IMR-90 (cell line): ENCODE results near the gene SNAPC4. TPM values are rescaled to one million over a fixed set of nuclear protein-coding genes. Genes with fewer than 3 reads are reported as not detected.
"Not testable (repeated sequence)": the region's sequence is repeated elsewhere in the genome, so short reads cannot be mapped to it uniquely, and the experiment has no call there.

Source experiments
- ATAC-seq: fragments of 200-7000 bp; cut with Tn5 transposase; 2 replicates; pipeline ENCODE4 v1.9.1; 2020; ENCODE audit warnings: low read depth, mild to moderate bottlenecking, moderate library complexity
- BruUV-seq: library from RNA; stranded (reverse); fragments of 400-500 nt; replicated peaks from 2 replicates; lab custom pipeline; 2021; lab: Mats Ljungman, UMichigan
- CTCF ChIA-PET: fragments of 300-600 bp; formaldehyde crosslinking; extraction: SDS; loops from one replicate; lab custom pipeline; 2021; ENCODE audit warnings: antibody characterized with exemption; lab: Yijun Ruan, JAX
- POLR2A ChIA-PET: fragments of 300-600 bp; sonication (Branson Sonifier 250); formaldehyde crosslinking; loops from one replicate; lab custom pipeline; 2022; ENCODE audit warnings: antibody characterized with exemption; ENCODE audit not compliant: unreplicated experiment; lab: Charles Lee
- DNase-seq: peaks from one replicate; pipeline ENCODE4 v3.0.0; 2013
- H2AFZ ChIP-seq: replicated peaks from 2 replicates; pipeline ENCODE3; 2013; ENCODE audit warnings: low read length, mild to moderate bottlenecking; ENCODE audit not compliant: poor library complexity
- H2AK5ac ChIP-seq: 2 replicates; pipeline ENCODE4 v1.6.1; 2013; ENCODE audit warnings: low read depth, low read length, inconsistent platforms
- H2AK9ac ChIP-seq: replicated peaks from 2 replicates; pipeline ENCODE3; 2013; ENCODE audit warnings: mild to moderate bottlenecking, low read depth, low read length, moderate library complexity; ENCODE audit not compliant: poor library complexity
- H2BK120ac ChIP-seq: 2 replicates; pipeline ENCODE4 v1.6.1; 2013; ENCODE audit warnings: low read depth, low read length, inconsistent platforms
- H2BK15ac ChIP-seq: 3 replicates; pipeline ENCODE4 v1.6.1; 2013; ENCODE audit warnings: low read depth, low read length, inconsistent platforms
- H2BK20ac ChIP-seq: 2 replicates; pipeline ENCODE4 v1.6.1; 2013; ENCODE audit warnings: low read depth, mild to moderate bottlenecking, inconsistent platforms, low read length, moderate library complexity
- H2BK5ac ChIP-seq: 2 replicates; pipeline ENCODE4 v1.6.1; 2013; ENCODE audit warnings: mild to moderate bottlenecking, low read depth, low read length, inconsistent platforms; ENCODE audit not compliant: poor library complexity, severe bottlenecking
- H3K14ac ChIP-seq: replicated peaks from 2 replicates; pipeline ENCODE4 v1.6.1; 2013; ENCODE audit warnings: low read depth, low read length, inconsistent platforms
- H3K18ac ChIP-seq: 2 replicates; pipeline ENCODE4 v1.6.1; 2013; ENCODE audit warnings: low read depth, low read length, control low read depth
- H3K23ac ChIP-seq: 2 replicates; pipeline ENCODE4 v1.6.1; 2013; ENCODE audit warnings: low read depth, low read length, inconsistent platforms
- H3K27ac ChIP-seq: 2 replicates; pipeline ENCODE4 v1.5.1; 2013; ENCODE audit warnings: mild to moderate bottlenecking, control low read depth, low read length; ENCODE audit not compliant: insufficient read depth
- H3K27me3 ChIP-seq: 2 replicates; pipeline ENCODE4 v1.6.1; 2013; ENCODE audit warnings: low read length; ENCODE audit not compliant: control insufficient read depth, insufficient read depth
- H3K36me3 ChIP-seq: 2 replicates; pipeline ENCODE4 v1.6.1; 2013; ENCODE audit warnings: low read length, mixed read lengths; ENCODE audit not compliant: control insufficient read depth, insufficient read depth
- H3K4ac ChIP-seq: 2 replicates; pipeline ENCODE4 v1.6.1; 2013; ENCODE audit warnings: low read depth, low read length, inconsistent platforms
- H3K4me1 ChIP-seq: 2 replicates; pipeline ENCODE4 v1.6.1; 2013; ENCODE audit warnings: low read length, mixed read lengths; ENCODE audit not compliant: control insufficient read depth, insufficient read depth
- H3K4me2 ChIP-seq: 2 replicates; pipeline ENCODE4 v1.6.1; 2013; ENCODE audit warnings: low read depth, mild to moderate bottlenecking, control low read depth, low read length, moderate library complexity
- H3K4me3 ChIP-seq: 2 replicates; pipeline ENCODE4 v1.5.1; 2013; ENCODE audit warnings: low read depth, mild to moderate bottlenecking, control low read depth, low read length, moderate library complexity; ENCODE audit not compliant: insufficient read depth
- H3K56ac ChIP-seq: 2 replicates; pipeline ENCODE4 v1.6.1; 2013; ENCODE audit warnings: low read length, inconsistent platforms; ENCODE audit not compliant: insufficient read depth; ENCODE audit errors: extremely low read depth
- H3K79me1 ChIP-seq, 2 experiments: 2 replicates each; pipeline ENCODE4 v1.6.1; 2013; ENCODE audit warnings: low read length in 2 of 2, inconsistent platforms in 1 of 2, low read depth in 1 of 2
- H3K9ac ChIP-seq: 2 replicates; pipeline ENCODE4 v1.6.1; 2013; ENCODE audit warnings: low read depth, low read length, control low read depth
- H3K9me1 ChIP-seq: 2 replicates; pipeline ENCODE4 v1.6.1; 2013; ENCODE audit warnings: low read length, inconsistent platforms; ENCODE audit not compliant: insufficient read depth
- H3K9me3 ChIP-seq: 2 replicates; pipeline ENCODE4 v1.6.1; 2013; ENCODE audit warnings: low read length; ENCODE audit not compliant: control insufficient read depth, insufficient read depth
- H4K20me1 ChIP-seq: 2 replicates; pipeline ENCODE4 v1.6.1; 2013; ENCODE audit warnings: low read length, inconsistent platforms; ENCODE audit not compliant: insufficient read depth
- H4K5ac ChIP-seq: 2 replicates; pipeline ENCODE4 v1.6.1; 2013; ENCODE audit warnings: mild to moderate bottlenecking, low read depth, low read length, control low read depth
- H4K8ac ChIP-seq, 2 experiments: 2 replicates each; pipeline ENCODE4 v1.6.1; 2013; ENCODE audit warnings: low read depth in 2 of 2, low read length in 2 of 2, control low read depth in 1 of 2, inconsistent platforms in 1 of 2
- H4K91ac ChIP-seq: 2 replicates; pipeline ENCODE4 v1.6.1; 2013; ENCODE audit warnings: low read depth, low read length, inconsistent platforms; ENCODE audit not compliant: insufficient read depth
- WGBS, 2 experiments: methylation state at CpG; one replicate each; pipeline versions ENCODE4 v1.1.5 to v1.1.7; 2013; ENCODE audit warnings: missing lambda C conversion rate in 2 of 2; ENCODE audit not compliant: insufficient read length in 1 of 2; ENCODE audit errors: extremely low coverage in 2 of 2; 5-methylcytosine and 5-hydroxymethylcytosine counted together
- dilution Hi-C: fragments of 300-500 bp; cut with HindIII; formaldehyde crosslinking; loops from one replicate; pipeline ENCODE4 v1.14.3; 2018; ENCODE audit warnings: low sequenced_read_pairs; ENCODE audit not compliant: unreplicated experiment
- in situ Hi-C: fragments of 300-500 bp; cut with MboI; formaldehyde crosslinking; loops from 3 replicates; pipeline ENCODE4 v1.14.3; 2019; ENCODE audit warnings: low sequenced_read_pairs, inconsistent platforms, mixed read lengths
- intact Hi-C: fragments of 100-400 bp; cut with micrococcal nuclease; formaldehyde crosslinking; loops from 2 replicates; pipeline ENCODE4 v1.10.0; 2022
- polyA plus RNA-seq, 3 experiments: library from polyadenylated mRNA; depleted of rRNA; stranded (reverse); fragments of >200 nt; gene quantifications; 2 replicates each; pipeline ENCODE4 v1.2.3, GENCODE V29; 2012; ENCODE audit warnings: low replicate concordance in 1 of 3
- total RNA-seq: library from RNA; depleted of rRNA; stranded (reverse); fragments of >200 nt; gene quantifications from 2 replicates; pipeline ENCODE4 v1.2.3, GENCODE V29; 2012

Gene SNAPC4
- total and polyA plus RNA-seq, 2 of the 4 experiments (the other 2 are of a cell fraction) = 2.5 to 6.5 TPM

GRCh38 chr9:136351868-136352267 lies 48.1 kb downstream of the SNAPC4 start:
- POLR2A ChIA-PET, H4K8ac ChIP-seq, H3K4ac ChIP-seq, H3K14ac ChIP-seq, H4K91ac ChIP-seq, H2AK5ac ChIP-seq, H3K27ac ChIP-seq, H3K9ac ChIP-seq, H3K23ac ChIP-seq, H3K18ac ChIP-seq, H3K9me3 ChIP-seq, H2BK15ac ChIP-seq, H2BK5ac ChIP-seq, DNase-seq, intact Hi-C loops, H4K5ac ChIP-seq, BruUV-seq, H2BK120ac ChIP-seq, CTCF ChIA-PET, dilution Hi-C loops, H2AK9ac ChIP-seq, H3K4me2 ChIP-seq, H3K27me3 ChIP-seq, H2AFZ ChIP-seq, H3K56ac ChIP-seq, ATAC-seq, H3K4me3 ChIP-seq, in situ Hi-C loops, H2BK20ac ChIP-seq, H3K9me1 ChIP-seq: not testable (repeated sequence)
- H3K36me3 ChIP-seq = peaks cover 70% of the 10 kb centered on the region
- peaks cover 23% of the 10 kb centered on the region for H3K4me1 ChIP-seq
- 98% methylated on average over 6 of the region's 24 CpGs; no CpG with 5 or more reads in 1 of the 2 experiments for WGBS, 2 experiments
- peaks cover 41% of the 10 kb centered on the region for H4K20me1 ChIP-seq
- peaks cover 3 to 46% of the 10 kb centered on the region in 2 experiments; a peak in 2 of 4 replicates for H3K79me1 ChIP-seq
